GM23248 (cell line): ENCODE results near the gene TRAM2. TPM values are rescaled to one million over a fixed set of nuclear protein-coding genes. Genes with fewer than 3 reads are reported as not detected.
"Not testable (repeated sequence)": the region's sequence is repeated elsewhere in the genome, so short reads cannot be mapped to it uniquely, and the experiment has no call there.

ENCODE experiments used
- DNase-seq: peaks from one replicate; pipeline ENCODE4 v3.0.0-alpha.2; 2015
- H2AFZ ChIP-seq: fragments of 200-600 bp; sonication (generic); 2 replicates; pipeline ENCODE4 v1.6.1; 2016; ENCODE audit warnings: antibody characterized with exemption
- H3F3A ChIP-seq: fragments of 200-600 bp; sonication (generic); 2 replicates; pipeline ENCODE4 v1.6.1; 2016; ENCODE audit warnings: mild to moderate bottlenecking, antibody characterized with exemption, mixed run types; ENCODE audit not compliant: insufficient read depth
- H3K27ac ChIP-seq: fragments of 200-600 bp; sonication (generic); 2 replicates; pipeline ENCODE4 v1.5.1; 2016; ENCODE audit warnings: mild to moderate bottlenecking
- H3K27me3 ChIP-seq: fragments of 200-600 bp; sonication (generic); replicated peaks from 2 replicates; pipeline ENCODE4 v1.6.1; 2016; ENCODE audit warnings: mild to moderate bottlenecking; ENCODE audit not compliant: insufficient read depth
- H3K36me3 ChIP-seq: fragments of 200-600 bp; sonication (generic); 2 replicates; pipeline ENCODE4 v1.6.1; 2016; ENCODE audit warnings: low read depth, mild to moderate bottlenecking
- H3K4me1 ChIP-seq: fragments of 200-600 bp; sonication (generic); 2 replicates; pipeline ENCODE4 v1.6.1; 2016; ENCODE audit warnings: mild to moderate bottlenecking; ENCODE audit not compliant: insufficient read depth
- H3K4me2 ChIP-seq: fragments of 200-600 bp; sonication (generic); one replicate; pipeline ENCODE4 v1.6.1; 2016; ENCODE audit warnings: mild to moderate bottlenecking; ENCODE audit not compliant: unreplicated experiment
- H3K4me3 ChIP-seq: fragments of 200-600 bp; sonication (generic); 2 replicates; pipeline ENCODE4 v1.5.1; 2016; ENCODE audit warnings: mild to moderate bottlenecking
- H3K79me2 ChIP-seq: fragments of 200-600 bp; sonication (generic); 2 replicates; pipeline ENCODE4 v1.6.1; 2016; ENCODE audit warnings: mild to moderate bottlenecking; ENCODE audit not compliant: insufficient read depth
- H3K9ac ChIP-seq: fragments of 200-600 bp; sonication (generic); 2 replicates; pipeline ENCODE4 v1.6.1; 2016; ENCODE audit warnings: mild to moderate bottlenecking
- H3K9me2 ChIP-seq: fragments of 200-600 bp; sonication (generic); 2 replicates; pipeline ENCODE4 v1.6.1; 2016; ENCODE audit warnings: mixed run types, mild to moderate bottlenecking, moderate library complexity; ENCODE audit not compliant: insufficient read depth
- H3K9me3 ChIP-seq: fragments of 200-600 bp; sonication (generic); one replicate; pipeline ENCODE4 v1.6.1; 2017; ENCODE audit warnings: low read depth
- H4K20me1 ChIP-seq: fragments of 200-600 bp; sonication (generic); 2 replicates; pipeline ENCODE4 v1.6.0; 2016; ENCODE audit not compliant: insufficient read depth
- EZH2 ChIP-seq: fragments of 200-600 bp; sonication (generic); IDR thresholded peaks from 2 replicates; pipeline ENCODE4 v1.6.1; 2018; ENCODE audit warnings: antibody characterized with exemption, mild to moderate bottlenecking; ENCODE audit not compliant: insufficient read depth, poor library complexity, severe bottlenecking
- EZH2phosphoT487 ChIP-seq: fragments of 200-600 bp; sonication (generic); IDR thresholded peaks from 2 replicates; pipeline ENCODE4 v1.6.1; 2018; ENCODE audit warnings: antibody characterized with exemption, moderate library complexity, mild to moderate bottlenecking, low read depth; ENCODE audit not compliant: insufficient read depth
- WGBS, 2 experiments: methylation state at CpG; one replicate each; pipeline ENCODE4 v1.1.6; 2015 to 2017; ENCODE audit warnings: low lambda C conversion rate in 2 of 2, low coverage in 1 of 2; ENCODE audit errors: missing lambda C conversion rate in 2 of 2; 5-methylcytosine and 5-hydroxymethylcytosine counted together
- in situ Hi-C: fragments of 300-500 bp; cut with MboI; formaldehyde crosslinking; loops from 2 replicates; pipeline ENCODE4 v1.15.0; 2020
- polyA plus RNA-seq: library from polyadenylated mRNA; unstranded; fragments of >200 nt; fragmentation: Nextera tagmentation; extraction: Ambion mirVana; gene quantifications from 2 replicates; pipeline ENCODE4 v1.2.1, GENCODE V29; 2016
- total RNA-seq: library from RNA; depleted of rRNA; stranded (reverse); fragments of >200 nt; shearing (Covaris generic); gene quantifications from 2 replicates; pipeline ENCODE4 v1.2.3, GENCODE V29; 2014

Gene TRAM2
- total and polyA plus RNA-seq, 2 experiments from 2014 or later = 141 to 174 TPM

GRCh38 chr6:52482903-52483670 lies 93.8 kb downstream of the TRAM2 start:
- TF ChIP-seq EZH2 = no peak
- TF ChIP-seq EZH2phosphoT487 = no peak
- in situ Hi-C loops = no loop called here
- Histone ChIP-seq H3F3A (peaks cover 8% of the 10 kb centered on the region; the same call in 1 of the 2 replicates), H3K27me3 (no peaks in the 10 kb centered on the region), H3K4me2 (no peak overlapping the region), H3K9me2 (no peaks in the 10 kb centered on the region), H4K20me1 (no peaks in the 10 kb centered on the region), H3K36me3 (no peaks in the 10 kb centered on the region), H3K9ac (no peak overlapping the region), H2AFZ (no peak overlapping the region), H3K4me1 (0 out of 2 replicates have a peak, but pooled peaks cover 5% of the 10 kb centered on the region), H3K9me3 (no peaks in the 10 kb centered on the region), H3K27ac (no peak overlapping the region), H3K4me3 (no peak overlapping the region), H3K79me2 (no peaks in the 10 kb centered on the region)
- WGBS, 2 experiments = 90 to 93% methylated on average over 7 of the region's 7 CpGs
- no peak for DNase-seq

GRCh38 chr6:52475307-52475706 lies 101.6 kb downstream of the TRAM2 start:
- Histone ChIP-seq H3K9me3 (no peaks in the 10 kb centered on the region), H2AFZ (no peak overlapping the region), H4K20me1 (no peaks in the 10 kb centered on the region), H3K4me1 (no peaks in the 10 kb centered on the region), H3K36me3 (no peaks in the 10 kb centered on the region), H3K4me2 (no peak overlapping the region), H3K27ac (no peak overlapping the region), H3K4me3 (no peak overlapping the region), H3K79me2 (no peaks in the 10 kb centered on the region), H3K9ac (no peak overlapping the region), H3K9me2 (no peaks in the 10 kb centered on the region), H3F3A (no peaks in the 10 kb centered on the region), H3K27me3 (no peaks in the 10 kb centered on the region)
- in situ Hi-C loops = no loop called here
- no peak for DNase-seq
- WGBS, 2 experiments = 46 to 62% methylated on average over 2 of the region's 2 CpGs
- no peak for TF ChIP-seq EZH2phosphoT487
- TF ChIP-seq EZH2 = no peak

GRCh38 chr6:52474173-52474572 lies 102.7 kb downstream of the TRAM2 start:
- Histone ChIP-seq H3K36me3 (no peaks in the 10 kb centered on the region), H4K20me1 (no peaks in the 10 kb centered on the region), H3K9me2 (no peaks in the 10 kb centered on the region), H3F3A (no peaks in the 10 kb centered on the region), H3K9me3 (no peaks in the 10 kb centered on the region), H3K9ac (no peak overlapping the region), H3K79me2 (no peaks in the 10 kb centered on the region), H2AFZ (no peak overlapping the region), H3K4me3 (no peak overlapping the region), H3K4me2 (no peak overlapping the region), H3K27me3 (no peaks in the 10 kb centered on the region), H3K27ac (no peak overlapping the region), H3K4me1 (no peaks in the 10 kb centered on the region)
- 96 to 100% methylated on average over 4 of the region's 4 CpGs for WGBS, 2 experiments
- in situ Hi-C loops = no loop called here
- no peak for DNase-seq
- TF ChIP-seq EZH2 (no peak), EZH2phosphoT487 (no peak)

GRCh38 chr6:52461194-52461593 lies 115.7 kb downstream of the TRAM2 start:
- H3K36me3 ChIP-seq, H3K79me2 ChIP-seq, H3K9me2 ChIP-seq, H3K9ac ChIP-seq, H3K27me3 ChIP-seq, H3K4me2 ChIP-seq, in situ Hi-C loops, H3K4me3 ChIP-seq, H4K20me1 ChIP-seq, DNase-seq, H3K9me3 ChIP-seq, H2AFZ ChIP-seq, H3K4me1 ChIP-seq, H3K27ac ChIP-seq, H3F3A ChIP-seq: not testable (repeated sequence)
- 96 to 97% methylated on average over 2 of the region's 2 CpGs for WGBS, 2 experiments
